ENCODE measurements around the gene ARHGEF1. TPM values are rescaled to one million over a fixed set of nuclear protein-coding genes. Genes with fewer than 3 reads are reported as not detected.
"Not testable (repeated sequence)": the region's sequence is repeated elsewhere in the genome, so short reads cannot be mapped to it uniquely, and the experiment has no call there.

The ARHGEF1 gene
- total and polyA plus RNA-seq, 3 experiments from 2014 or later: 295 to 350 (median 312) TPM

DNA sequence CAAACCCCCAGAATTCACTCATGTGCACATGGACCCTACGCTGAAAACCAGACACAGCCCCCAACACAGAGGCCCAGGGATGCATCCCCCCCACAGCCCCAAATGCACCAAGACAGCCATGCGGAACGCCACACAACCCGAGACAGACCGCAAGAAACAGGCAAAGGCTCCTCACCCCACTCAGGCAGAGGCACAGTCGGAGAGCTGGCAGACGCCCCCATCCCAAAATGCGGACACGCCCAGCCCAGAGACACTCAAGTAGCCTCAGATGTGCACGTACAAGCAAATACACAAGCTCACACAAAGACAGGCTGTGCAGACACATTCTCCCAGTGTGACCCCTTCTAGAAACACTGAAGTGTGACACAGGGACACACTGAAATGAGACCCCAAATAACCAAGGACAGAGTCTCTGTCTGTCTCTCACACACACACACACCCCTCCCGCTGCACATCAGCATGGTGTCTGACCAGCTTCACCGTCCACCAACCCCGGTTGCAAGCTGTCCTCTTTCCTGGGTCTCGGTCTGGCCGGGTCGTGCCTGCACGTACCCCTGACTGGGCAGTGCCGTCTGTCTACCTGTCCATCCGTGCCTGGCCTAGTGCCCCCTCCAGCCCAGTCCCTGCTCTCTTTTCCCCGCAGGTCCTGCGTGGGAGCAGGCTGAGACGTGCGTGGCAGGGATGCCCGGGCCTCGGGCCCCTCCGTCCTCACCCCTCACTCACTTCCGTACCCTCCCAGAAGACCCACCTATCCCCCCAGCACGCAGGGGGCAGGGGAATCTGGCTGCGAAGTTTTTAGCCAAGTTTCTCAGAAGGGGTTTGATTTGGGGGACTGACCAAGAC is 29.1 kb downstream of the ARHGEF1 start:
- H3K27me3 Mint-ChIP-seq: peaks cover 8 to 20% of the 10 kb centered on the region in 2 donors
- H3K9me3 Mint-ChIP-seq: no peaks in the 10 kb centered on the region
- H3K36me3 Mint-ChIP-seq: peaks cover 0 to 12% (median 0%) of the 10 kb centered on the region in 3 donors
- H3K27ac Mint-ChIP-seq: peak overlapping the region in 7 of 8 donors; percentile 72 to 88 (median 75)
- Histone ChIP-seq H3K4me1 (ENCODE audit: insufficient read depth, low read length) (peaks cover 55% of the 10 kb centered on the region), H3K9me3 (ENCODE audit: low read length) (no peaks in the 10 kb centered on the region), H3K27ac (ENCODE audit: low read depth, low read length) (no peak overlapping the region), H3K27me3 (ENCODE audit: insufficient read depth, low read length, poor library complexity, severe bottlenecking) (peaks cover 34% of the 10 kb centered on the region), H3K36me3 (ENCODE audit: insufficient read depth, low read length) (no peaks in the 10 kb centered on the region), H3K4me3 (ENCODE audit: low read length) (no peak overlapping the region)
- no peak for DNase-seq
- H3K4me3 Mint-ChIP-seq: peak overlapping the region; percentile 11 to 74 (median 60)
- peaks cover 38 to 59% (median 40%) of the 10 kb centered on the region in 3 donors for H3K4me1 Mint-ChIP-seq
- ChIA-PET POLR2A (interaction anchor here (0.6 to 2.0 kb wide), 10 partner anchors 9 to 53 kb away, joined by 3 to 16 read pairs (median 4); no protein-coding TSS in a partner anchor), CTCF (interaction anchor here (1.5 to 2.2 kb wide), 4 partner anchors 12 to 53 kb away, joined by 3 to 8 read pairs (median 5); partner anchors contain the start of gene RPS19)

GRCh38 chr19:41912899-41913537 is 30.0 kb downstream of the ARHGEF1 start:
- H3K9me3 Mint-ChIP-seq: no peaks in the 10 kb centered on the region
- Histone ChIP-seq H3K9me3 (ENCODE audit: low read length) (no peaks in the 10 kb centered on the region), H3K36me3 (ENCODE audit: insufficient read depth, low read length) (no peaks in the 10 kb centered on the region), H3K4me3 (ENCODE audit: low read length) (no peak overlapping the region), H3K27ac (ENCODE audit: low read depth, low read length) (no peak overlapping the region), H3K4me1 (ENCODE audit: insufficient read depth, low read length) (peaks cover 55% of the 10 kb centered on the region), H3K27me3 (ENCODE audit: insufficient read depth, low read length, poor library complexity, severe bottlenecking) (peaks cover 36% of the 10 kb centered on the region)
- peaks cover 8 to 19% of the 10 kb centered on the region in 2 donors for H3K27me3 Mint-ChIP-seq
- no peak overlapping the region for H3K27ac Mint-ChIP-seq
- CTCF ChIA-PET: interaction anchor here (2.2 kb wide), 1 partner anchor 40 kb away, joined by 8 read pairs; no protein-coding TSS in a partner anchor
- peak overlapping the region in 3 of 7 donors; percentile 45 to 81 (median 50) for H3K4me3 Mint-ChIP-seq
- peaks cover 35 to 55% (median 37%) of the 10 kb centered on the region in 3 donors for H3K4me1 Mint-ChIP-seq
- POLR2A ChIA-PET: interaction anchor here (0.6 to 2.0 kb wide), 5 partner anchors 15 to 54 kb away, joined by 3 to 11 read pairs (median 5); no protein-coding TSS in a partner anchor
- peaks cover 0 to 8% (median 0%) of the 10 kb centered on the region in 3 donors for H3K36me3 Mint-ChIP-seq
- no peak for DNase-seq

DNA sequence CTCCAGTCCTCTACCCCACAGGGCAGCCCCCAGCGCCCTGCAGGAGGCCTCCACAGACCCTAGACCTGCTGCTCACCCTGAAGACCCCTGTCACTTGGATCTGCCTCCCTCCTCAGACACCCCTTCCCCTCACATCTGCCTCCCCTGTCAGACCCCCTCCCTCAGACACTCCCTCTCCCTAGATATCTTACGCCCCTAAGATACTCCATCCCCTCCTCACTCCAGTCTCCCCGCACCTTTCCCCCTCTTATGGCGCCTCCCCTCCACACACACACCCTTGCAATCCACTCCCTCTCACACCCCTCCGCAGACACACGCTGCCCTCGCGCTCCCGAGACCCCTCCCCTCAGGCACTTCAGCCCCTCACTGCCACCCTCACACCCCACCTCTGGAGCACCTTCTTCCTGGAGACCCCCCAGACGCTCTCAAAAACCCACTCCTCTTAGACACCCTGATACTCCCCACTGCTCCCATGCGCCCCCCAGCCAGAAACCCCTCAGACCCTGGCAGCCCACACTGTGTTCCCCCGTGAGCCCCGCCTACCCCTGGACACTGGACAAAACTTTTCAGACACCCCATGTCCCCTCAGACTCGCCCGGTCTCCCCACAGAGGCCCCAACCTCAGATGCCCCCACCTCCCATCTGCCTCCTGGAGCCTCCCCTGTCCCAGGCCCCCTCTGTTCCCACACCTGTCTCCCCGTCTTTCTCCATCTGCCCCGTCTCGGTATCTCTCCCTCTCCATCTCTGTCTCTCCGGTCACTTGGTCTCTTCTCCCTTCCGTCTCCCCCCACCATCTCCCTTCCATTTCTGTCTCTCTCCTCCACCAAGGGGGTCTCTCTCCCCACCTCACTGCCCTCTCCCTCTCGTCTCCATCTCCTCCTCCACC is 30.8 kb downstream of the ARHGEF1 start:
- no peak overlapping the region for H3K4me3 ChIP-seq (ENCODE audit: low read length)
- peaks cover 35 to 53% (median 37%) of the 10 kb centered on the region in 3 donors for H3K4me1 Mint-ChIP-seq
- H3K36me3 ChIP-seq (ENCODE audit: insufficient read depth, low read length): no peaks in the 10 kb centered on the region
- H3K27me3 Mint-ChIP-seq: peaks cover 8 to 19% of the 10 kb centered on the region in 2 donors
- H3K27ac Mint-ChIP-seq: peak overlapping the region in 2 of 8 donors; percentile 34 to 61
- no peaks in the 10 kb centered on the region for H3K9me3 ChIP-seq (ENCODE audit: low read length)
- CTCF ChIA-PET: no interaction called here
- peaks cover 55% of the 10 kb centered on the region for H3K4me1 ChIP-seq (ENCODE audit: insufficient read depth, low read length)
- POLR2A ChIA-PET: no interaction called here
- no peaks in the 10 kb centered on the region for H3K9me3 Mint-ChIP-seq
- no peak overlapping the region for H3K27ac ChIP-seq (ENCODE audit: low read depth, low read length)
- peak overlapping the region in 5 of 7 donors; percentile 28 to 50 (median 30) for H3K4me3 Mint-ChIP-seq
- H3K36me3 Mint-ChIP-seq: peaks cover 0 to 4% (median 0%) of the 10 kb centered on the region in 3 donors
- DNase-seq: no peak
- H3K27me3 ChIP-seq (ENCODE audit: insufficient read depth, low read length, poor library complexity, severe bottlenecking): peaks cover 36% of the 10 kb centered on the region

DNA sequence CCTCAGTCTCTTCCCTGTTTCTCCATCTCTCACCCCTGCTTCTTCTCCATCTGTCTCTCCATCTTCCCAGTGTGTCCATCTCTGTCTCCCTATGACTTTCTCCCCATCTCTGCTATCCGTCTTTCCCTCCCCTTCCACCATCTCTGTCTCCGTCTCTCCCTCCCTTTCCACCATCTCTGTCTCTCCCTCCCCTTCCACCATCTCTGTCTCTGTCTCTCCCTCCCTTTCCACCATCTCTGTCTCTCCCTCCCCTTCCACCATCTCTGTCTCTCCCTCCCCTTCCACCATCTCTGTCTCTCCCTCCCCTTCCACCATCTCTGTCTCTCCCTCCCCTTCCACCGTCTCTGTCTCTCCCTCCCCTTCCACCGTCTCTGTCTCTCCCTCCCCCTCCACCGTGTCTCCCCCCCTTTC is 31.4 kb downstream of the ARHGEF1 start:
- H3K9me3 Mint-ChIP-seq, POLR2A ChIA-PET: not testable (repeated sequence)
- H3K4me3 Mint-ChIP-seq: peak overlapping the region in 2 of 7 donors; percentile 28 to 34

DNA sequence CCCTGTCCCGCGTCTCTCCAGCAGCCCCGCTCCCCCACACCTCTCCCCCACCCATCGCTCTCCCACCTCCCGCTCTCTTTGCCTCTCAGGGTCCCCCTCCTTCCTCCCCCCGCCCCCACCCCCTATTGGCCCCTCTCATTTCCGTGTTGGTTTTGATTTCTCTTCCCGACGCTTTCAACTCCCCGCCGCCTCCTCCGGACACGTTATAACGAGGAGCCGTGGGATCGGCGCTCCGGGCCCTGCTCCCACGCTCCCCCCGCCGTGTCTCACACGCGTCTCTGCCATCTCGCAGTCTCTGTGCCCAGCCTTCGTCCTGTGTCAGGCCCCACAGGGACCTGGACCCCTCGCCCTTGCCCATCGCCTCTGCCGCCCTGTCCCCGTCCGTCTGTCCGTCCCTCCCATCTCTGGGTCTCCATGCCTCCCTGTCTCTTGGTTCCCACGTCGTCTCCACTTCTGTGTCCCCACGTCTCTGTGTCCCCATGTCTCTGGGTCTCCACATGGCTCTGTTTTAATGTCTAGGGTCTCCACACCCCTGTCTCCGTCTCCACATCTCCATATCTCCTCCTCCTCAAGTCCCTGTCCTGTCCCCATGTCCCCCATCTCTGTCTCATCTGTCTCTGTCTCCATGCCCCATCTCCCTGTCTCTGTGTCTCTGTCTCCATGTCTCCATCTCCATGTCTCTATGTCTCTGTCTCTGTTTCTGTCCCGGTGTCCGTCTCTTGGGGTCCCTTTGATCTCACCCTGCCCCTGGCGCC is 32.2 kb downstream of the ARHGEF1 start:
- peaks cover 31 to 42% (median 35%) of the 10 kb centered on the region in 3 donors for H3K4me1 Mint-ChIP-seq
- H3K9me3 Mint-ChIP-seq: no peaks in the 10 kb centered on the region
- no peaks in the 10 kb centered on the region for H3K36me3 ChIP-seq (ENCODE audit: insufficient read depth, low read length)
- peaks cover 36% of the 10 kb centered on the region for H3K27me3 ChIP-seq (ENCODE audit: insufficient read depth, low read length, poor library complexity, severe bottlenecking)
- ChIA-PET CTCF (no interaction called here), POLR2A (no interaction called here)
- H3K27ac Mint-ChIP-seq: no peak overlapping the region
- H3K27me3 Mint-ChIP-seq: peaks cover 8 to 19% of the 10 kb centered on the region in 2 donors
- H3K9me3 ChIP-seq (ENCODE audit: low read length): no peaks in the 10 kb centered on the region
- no peaks in the 10 kb centered on the region for H3K36me3 Mint-ChIP-seq
- peaks cover 55% of the 10 kb centered on the region for H3K4me1 ChIP-seq (ENCODE audit: insufficient read depth, low read length)
- DNase-seq: no peak
- H3K27ac ChIP-seq (ENCODE audit: low read depth, low read length): no peak overlapping the region
- H3K4me3 Mint-ChIP-seq: peak overlapping the region in 1 of 7 donors; percentile 30
- peak overlapping the region; percentile 25 for H3K4me3 ChIP-seq (ENCODE audit: low read length)

More for the DNA sequence above, 31.4 kb downstream of the ARHGEF1 start:
- CTCF ChIA-PET; DNase-seq; H3K9me3 ChIP-seq (ENCODE audit: low read length); H3K27ac ChIP-seq (ENCODE audit: low read depth, low read length); H3K36me3 ChIP-seq (ENCODE audit: insufficient read depth, low read length); H3K36me3 Mint-ChIP-seq; H3K4me3 ChIP-seq (ENCODE audit: low read length): not testable (repeated sequence)
- Histone ChIP-seq H3K27me3 (ENCODE audit: insufficient read depth, low read length, poor library complexity, severe bottlenecking) (peaks cover 36% of the 10 kb centered on the region), H3K4me1 (ENCODE audit: insufficient read depth, low read length) (peaks cover 55% of the 10 kb centered on the region)
- H3K27ac Mint-ChIP-seq: peak overlapping the region in 2 of 8 donors; percentile 34 to 61
- H3K4me1 Mint-ChIP-seq: peaks cover 34 to 46% (median 35%) of the 10 kb centered on the region in 3 donors
- H3K27me3 Mint-ChIP-seq: peaks cover 8 to 19% of the 10 kb centered on the region in 2 donors

- peaks cover 36% of the 10 kb centered on the region for H3K27me3 ChIP-seq (ENCODE audit: insufficient read depth, low read length, poor library complexity, severe bottlenecking)
These were observed 32.9 kb downstream of the ARHGEF1 start for GRCh38 chr19:41915776-41916414.

More at GRCh38 chr19:41915776-41916414, 32.9 kb downstream of the ARHGEF1 start:
- Histone ChIP-seq H3K4me1 (ENCODE audit: insufficient read depth, low read length) (peaks cover 51% of the 10 kb centered on the region), H3K27ac (ENCODE audit: low read depth, low read length) (no peak overlapping the region), H3K36me3 (ENCODE audit: insufficient read depth, low read length) (no peaks in the 10 kb centered on the region), H3K4me3 (ENCODE audit: low read length) (peak overlapping the region; percentile 25), H3K9me3 (ENCODE audit: low read length) (no peaks in the 10 kb centered on the region)
- ChIA-PET POLR2A (interaction anchor here (0.6 kb wide), 1 partner anchor 42 kb away, joined by 4 read pairs; no protein-coding TSS in a partner anchor), CTCF (no interaction called here)
- H3K36me3 Mint-ChIP-seq: no peaks in the 10 kb centered on the region
- no peak overlapping the region for H3K27ac Mint-ChIP-seq
- H3K4me1 Mint-ChIP-seq: peaks cover 24 to 35% (median 29%) of the 10 kb centered on the region in 3 donors
- no peak for DNase-seq
- no peak overlapping the region for H3K4me3 Mint-ChIP-seq
- H3K27me3 Mint-ChIP-seq: peaks cover 8 to 19% of the 10 kb centered on the region in 2 donors
- no peaks in the 10 kb centered on the region for H3K9me3 Mint-ChIP-seq

Measured in CD8-positive, alpha-beta memory T cell (primary cell).